Measurements from ENCODE around the gene MYH7B. TPM values are rescaled to one million over a fixed set of nuclear protein-coding genes. Genes with fewer than 3 reads are reported as not detected.

Gene MYH7B
- total RNA-seq, 1 donor from 2014 or later, result 0.17 TPM

DNA sequence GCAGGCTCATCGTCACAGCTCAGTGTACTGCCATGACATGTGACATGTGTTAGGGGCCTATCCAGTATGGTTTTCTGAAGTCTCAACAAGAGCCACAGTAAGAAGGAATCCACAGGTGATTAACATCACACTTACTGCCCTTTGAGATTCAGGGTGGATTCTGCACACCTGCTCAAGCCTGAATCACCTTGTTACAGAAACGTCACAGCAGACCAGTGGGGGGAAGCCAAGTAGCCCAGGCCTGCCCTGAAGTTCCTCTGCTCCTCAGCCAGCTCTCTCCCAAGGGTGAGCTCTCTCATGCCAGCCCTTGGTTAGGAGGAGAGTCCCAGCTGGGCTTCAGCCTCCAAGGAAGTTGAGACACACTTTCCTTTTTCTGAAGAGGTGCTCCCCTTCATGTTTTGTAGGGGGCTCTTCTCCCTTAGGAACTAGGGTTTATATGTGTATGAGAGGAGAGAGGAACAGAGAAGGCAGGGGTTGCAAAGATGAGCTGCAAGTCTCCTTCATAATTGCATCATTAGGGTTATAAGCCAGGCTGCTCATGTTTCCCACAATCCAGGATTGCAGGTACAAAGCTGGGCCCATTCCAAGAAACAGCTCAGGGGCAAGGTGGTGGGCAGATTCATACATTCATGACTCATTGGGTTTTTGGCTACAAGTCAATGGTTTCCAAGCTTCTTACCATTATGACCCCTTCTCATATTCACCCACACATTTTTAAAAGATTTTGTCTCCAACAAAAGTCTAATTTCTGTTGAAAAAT lies 11.7 kb upstream of the MYH7B start:
- intact Hi-C loops (cut with micrococcal nuclease), result no loop called here

DNA sequence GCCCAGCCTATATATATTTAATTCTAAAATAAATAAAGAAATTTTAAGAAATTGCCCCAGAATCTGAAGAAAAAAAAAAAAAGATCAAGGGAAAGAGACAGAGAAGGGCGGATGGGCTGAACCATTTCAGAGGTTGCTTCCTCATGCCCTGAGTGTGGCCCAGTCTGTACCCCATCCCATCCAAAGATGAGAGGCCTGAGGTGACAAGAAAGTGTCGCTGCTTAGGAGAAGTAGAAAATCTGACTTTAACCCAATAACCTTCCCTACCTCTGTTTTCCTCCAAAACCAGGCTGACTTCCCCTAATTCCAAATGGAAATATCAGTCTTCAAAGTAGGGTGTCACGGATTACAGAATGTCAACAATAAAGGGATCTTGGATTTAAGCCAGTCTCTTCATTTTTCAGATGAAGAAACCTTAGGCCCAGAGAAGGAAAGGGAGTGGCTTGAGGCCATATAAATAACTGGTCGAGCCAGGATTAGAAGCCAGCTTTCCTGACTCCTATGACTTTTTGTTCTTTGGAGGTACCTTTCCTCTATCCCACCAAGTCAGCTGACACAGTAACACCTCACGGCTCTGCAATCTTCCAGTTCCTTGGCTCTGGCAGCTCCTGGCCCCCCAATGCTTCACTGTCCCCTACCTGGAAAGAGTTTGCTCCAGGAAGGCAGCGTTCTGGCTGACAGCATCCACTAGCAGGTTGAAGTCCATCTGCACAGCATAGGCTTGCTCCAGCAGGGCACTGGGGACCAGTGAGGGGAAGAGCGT lies 10.2 kb upstream of the MYH7B start:
- intact Hi-C loops (cut with micrococcal nuclease), result no loop called here

DNA sequence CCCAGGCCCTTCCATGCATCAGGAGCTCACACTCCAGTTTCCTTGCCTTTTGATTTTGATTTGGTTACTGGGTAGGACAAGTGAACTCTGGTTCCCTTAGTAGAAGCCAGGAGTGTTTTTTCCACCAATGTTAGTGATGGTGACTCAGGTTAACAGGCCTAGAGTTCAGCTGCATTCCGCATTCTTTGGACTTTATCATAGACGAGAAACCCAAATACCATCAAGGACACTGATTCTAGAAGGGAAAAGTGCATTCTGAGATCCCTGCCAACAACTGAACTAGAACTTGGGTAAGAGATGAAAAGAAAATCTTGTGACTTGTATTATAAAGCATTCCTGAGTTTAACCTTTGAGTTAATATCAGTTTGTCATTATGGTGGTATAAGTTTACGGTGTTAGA lies 9.0 kb upstream of the MYH7B start:
- intact Hi-C loops (cut with micrococcal nuclease), result no loop called here

DNA sequence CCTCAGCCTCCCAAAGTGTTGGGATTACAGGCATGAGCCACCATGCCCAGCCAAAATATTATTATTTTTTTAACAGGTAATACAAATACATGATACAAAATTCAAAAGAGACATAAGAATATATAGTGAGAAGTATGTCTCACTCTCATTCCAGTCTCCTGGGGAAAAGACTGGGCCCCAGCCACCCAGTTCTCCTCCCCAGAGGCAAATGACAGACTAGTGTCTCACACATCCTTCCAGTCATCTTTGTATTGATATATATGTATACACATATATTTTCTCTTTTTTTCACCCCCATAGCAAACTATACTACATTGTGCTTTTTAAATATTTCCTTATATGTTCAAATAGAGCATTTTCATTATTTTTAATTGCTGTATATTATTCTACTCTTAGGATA lies 8.3 kb upstream of the MYH7B start:
- intact Hi-C loops (cut with micrococcal nuclease), result no loop called here

DNA sequence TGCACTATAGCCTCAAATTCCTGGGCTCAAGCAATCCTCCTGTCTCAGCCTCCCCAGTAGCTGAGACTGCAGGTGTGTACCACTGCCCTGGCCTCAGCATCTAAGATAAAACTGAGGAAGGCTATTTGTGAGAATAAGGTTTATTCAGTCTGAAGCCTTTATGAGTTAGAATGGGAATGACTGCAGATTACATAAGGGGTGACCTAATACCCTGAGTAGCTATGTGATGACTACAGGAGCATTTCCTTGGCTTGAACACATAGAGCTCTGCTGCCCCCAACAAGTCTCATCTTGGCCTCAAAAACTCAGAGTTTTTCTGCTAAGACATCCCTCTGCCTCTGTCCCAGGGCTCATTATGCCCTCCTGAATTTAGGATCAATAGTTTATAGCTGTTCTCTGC lies 7.6 kb upstream of the MYH7B start:
- intact Hi-C loops (cut with micrococcal nuclease), result no loop called here

DNA sequence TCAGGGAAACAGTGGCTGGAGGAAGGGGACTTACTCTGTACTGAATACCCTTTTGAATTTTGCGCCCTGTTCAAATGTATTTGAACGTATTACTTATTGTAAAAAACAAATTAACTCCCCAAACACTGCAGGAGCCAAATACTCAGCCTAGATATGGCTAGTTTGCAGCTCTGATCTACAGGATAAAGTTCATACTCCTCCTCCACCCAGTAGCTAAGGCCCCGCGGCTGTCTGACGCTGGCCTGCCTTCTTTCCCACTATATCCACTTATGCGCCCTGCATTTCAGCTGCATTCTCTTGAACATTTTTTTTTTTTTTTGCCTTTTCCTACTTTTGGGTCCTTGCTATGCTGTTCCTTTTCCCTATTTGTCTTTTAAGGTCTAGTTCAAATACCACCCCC lies 6.5 kb upstream of the MYH7B start:
- intact Hi-C loops (cut with micrococcal nuclease), result no loop called here

DNA sequence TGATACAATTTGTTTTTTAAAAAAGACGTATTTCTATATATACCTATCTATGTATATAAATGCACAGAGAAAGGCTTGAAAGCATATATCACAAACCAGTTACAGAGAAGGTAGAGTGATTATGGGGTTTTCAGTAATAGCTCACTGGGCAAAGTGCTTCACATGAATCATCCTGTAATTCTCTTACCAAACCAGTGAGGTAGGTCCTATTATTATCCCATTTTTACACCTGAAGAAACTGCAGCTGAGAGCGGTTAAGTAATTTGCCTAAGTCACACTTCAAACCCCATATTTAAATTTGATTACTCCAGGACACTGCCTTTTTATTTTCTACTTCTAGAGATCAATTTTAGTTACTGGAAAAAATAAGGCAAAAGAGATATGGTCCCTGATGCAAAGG lies 4.4 kb upstream of the MYH7B start:
- intact Hi-C loops (cut with micrococcal nuclease), result no loop called here

DNA sequence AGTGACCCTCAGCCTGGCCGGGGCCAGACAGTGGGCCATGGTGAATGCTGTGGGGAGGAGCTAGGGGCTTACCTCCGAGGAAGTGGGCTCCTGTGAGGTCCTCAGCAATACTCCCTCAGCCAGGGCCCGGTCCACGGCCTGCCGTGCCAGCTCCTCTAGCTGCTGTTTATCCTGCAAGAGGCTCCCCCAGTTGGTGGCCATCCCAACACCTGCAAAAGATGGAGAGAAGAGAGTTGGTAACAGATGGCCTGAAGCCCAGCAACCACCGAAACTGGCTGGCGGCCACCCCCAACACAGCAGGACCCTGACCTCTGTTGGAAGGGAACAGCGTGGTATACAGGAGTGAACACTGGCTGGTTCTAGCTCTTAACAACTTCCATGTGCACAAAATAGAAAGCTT lies 4.0 kb upstream of the MYH7B start:
- intact Hi-C loops (cut with micrococcal nuclease), result no loop called here

DNA sequence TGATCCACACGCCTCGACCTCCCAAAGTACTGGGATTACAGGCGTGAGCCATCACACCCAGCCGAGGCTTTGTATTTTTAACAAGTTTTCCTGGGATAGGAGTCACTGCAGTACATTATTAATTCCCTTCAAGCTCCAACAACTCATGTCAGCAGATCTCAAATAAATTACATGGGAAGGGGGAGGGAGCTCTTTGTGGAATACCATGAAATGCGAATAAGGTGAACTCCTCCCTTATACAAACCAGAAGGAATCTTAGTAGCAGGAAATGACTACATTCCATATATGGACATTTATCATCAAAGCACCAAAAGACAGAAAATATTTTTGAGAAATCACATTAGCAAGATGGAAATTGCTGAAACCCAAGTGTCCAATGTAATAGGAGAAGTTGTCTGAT lies 3.0 kb upstream of the MYH7B start:
- intact Hi-C loops (cut with micrococcal nuclease), result no loop called here

DNA sequence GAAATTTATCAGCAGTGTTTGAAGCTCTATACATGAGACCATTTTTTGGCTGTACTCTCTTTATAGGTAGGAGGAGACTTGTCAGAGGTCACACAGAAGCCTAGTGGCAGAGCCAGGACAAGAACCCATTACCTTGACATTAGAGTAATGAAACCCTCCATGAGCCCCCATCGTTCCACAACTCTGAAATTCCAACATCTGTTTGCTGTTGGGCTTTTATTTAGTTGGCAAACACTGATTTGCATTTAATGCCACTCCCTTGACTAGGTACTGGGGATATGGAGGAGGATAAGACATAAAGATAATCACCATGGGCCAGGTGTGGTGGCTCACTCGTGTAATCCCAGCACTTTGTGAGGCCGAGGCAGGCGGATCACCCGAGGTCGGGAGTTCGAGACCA lies 1.7 kb upstream of the MYH7B start:
- intact Hi-C loops (cut with micrococcal nuclease), result no loop called here

DNA sequence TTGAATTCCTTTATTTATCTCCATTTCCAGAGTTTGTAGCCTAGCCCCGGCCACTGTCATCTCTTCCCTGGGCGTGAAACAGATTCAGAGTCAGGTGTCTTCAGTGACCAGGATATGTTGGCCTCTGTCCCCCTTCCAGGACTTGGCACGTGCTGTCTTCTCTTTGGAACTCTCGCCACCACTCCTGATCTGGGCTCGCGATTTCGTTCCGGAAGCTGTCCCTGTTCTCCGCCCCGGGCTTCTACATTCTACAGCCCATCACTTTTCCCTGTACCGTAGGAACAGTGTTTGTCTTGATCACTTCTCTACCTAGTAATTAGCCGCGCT lies 801 bp upstream of the MYH7B start:
- intact Hi-C loops (cut with micrococcal nuclease), result loop anchor here (1.0 to 5.0 kb wide), 12 partner anchors 37 to 662 kb away; partner anchors contain the start of genes ACSS2, DYNLRB1, EDEM2 and ITCH

DNA sequence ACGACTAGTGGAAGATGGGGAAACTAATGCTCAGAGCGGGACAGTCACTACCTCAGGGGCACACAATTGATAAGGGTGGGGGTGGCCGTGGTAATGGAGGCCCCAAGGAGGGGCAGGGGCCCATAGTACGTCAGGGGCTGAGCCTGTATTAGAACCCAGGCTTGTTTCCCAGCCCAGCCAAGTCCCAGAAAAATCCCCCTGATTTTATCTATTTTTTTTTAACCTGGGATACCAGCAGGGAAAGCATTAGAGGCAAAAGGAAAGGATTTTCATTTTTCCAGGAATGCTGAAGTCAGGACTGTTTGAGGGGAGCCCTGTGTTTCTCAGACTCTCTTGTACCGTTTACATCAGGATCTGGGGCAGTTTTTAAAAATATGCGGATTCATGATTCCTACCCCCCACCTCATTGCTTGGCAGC lies 382 bp downstream of the MYH7B start:
- intact Hi-C loops (cut with micrococcal nuclease), result loop anchor here (5.0 kb wide), 2 partner anchors 64 to 661 kb away; partner anchors contain the start of gene SPAG4

DNA sequence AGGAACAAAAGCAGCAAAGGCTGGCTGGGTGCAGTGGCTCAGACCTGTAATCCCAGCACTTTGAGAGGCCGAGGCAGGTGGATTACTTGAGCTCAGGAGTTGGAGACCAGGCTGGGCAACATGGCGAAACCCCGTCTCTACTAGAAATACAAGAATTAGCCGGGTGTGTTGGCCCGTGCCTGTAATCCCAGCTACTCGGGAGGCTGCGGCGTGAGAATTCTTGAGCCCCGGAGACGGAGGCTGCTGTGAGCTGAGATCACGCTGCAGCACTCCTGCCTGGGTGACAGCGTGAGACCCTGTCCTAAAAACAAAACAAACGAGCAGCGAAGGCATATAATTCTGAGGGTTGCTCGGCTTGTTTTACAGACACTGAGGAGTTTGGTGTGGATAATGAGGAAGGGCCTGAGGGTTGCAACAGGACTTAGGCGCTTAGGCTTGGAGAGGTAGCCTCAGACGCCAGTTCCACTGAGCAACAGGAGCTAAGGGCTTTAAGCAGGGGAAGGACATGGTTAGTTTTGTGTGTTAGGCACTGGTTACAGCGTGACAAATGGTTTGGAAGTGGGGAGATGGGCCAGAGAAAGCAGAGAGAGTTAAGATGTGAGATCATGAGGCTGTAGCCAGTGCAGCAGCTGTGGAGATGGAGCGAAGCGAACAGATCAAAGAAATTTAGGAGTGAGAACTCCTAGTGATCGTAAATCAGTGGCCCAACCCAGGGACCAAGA lies 1.2 kb downstream of the MYH7B start:
- intact Hi-C loops (cut with micrococcal nuclease), result loop anchor here (5.0 kb wide), 2 partner anchors 65 to 660 kb away; partner anchors contain the start of gene SPAG4

DNA sequence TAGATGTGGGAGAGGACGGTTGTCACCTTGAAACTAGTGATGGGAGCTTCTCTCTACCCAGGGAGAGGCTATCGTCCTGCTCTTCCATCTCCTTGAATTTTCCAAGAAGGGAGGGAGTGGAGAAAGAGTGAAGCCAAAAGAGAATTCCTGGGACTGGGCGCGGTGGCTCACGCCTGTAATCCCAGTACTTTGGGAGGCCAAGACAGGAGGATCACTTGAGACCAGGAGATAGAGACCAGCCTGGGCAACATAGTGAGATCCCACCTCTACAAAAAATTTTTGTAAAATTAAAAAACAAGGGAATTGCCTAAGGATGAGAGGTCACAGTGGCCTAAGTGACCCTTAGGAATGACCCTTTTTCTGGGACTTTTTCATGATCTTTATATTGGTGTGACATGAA lies 8.8 kb downstream of the MYH7B start:
- intact Hi-C loops (cut with micrococcal nuclease), result loop anchor here (5.0 kb wide), 1 partner anchor 243 kb away; no protein-coding TSS in a partner anchor

DNA sequence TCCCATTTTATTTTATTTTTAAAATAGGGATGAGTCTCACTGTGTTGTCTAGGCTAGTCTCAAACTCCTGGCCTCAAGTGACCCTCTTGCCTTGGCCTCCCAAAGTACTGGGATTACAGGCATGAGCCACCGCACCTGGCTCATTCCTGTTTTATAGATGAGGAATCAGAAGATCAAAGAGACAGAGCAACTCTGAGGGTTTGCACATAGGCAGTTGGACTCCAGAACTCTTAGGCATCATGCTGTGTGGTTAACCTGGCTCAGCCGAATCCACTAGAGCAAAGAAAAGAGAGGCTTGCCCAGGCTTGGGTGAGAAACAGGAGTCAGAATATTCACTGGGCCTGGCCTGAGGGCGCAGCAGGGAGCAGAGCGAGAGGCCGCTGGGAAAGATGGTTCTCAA lies 9.4 kb downstream of the MYH7B start:
- intact Hi-C loops (cut with micrococcal nuclease), result no loop called here

DNA sequence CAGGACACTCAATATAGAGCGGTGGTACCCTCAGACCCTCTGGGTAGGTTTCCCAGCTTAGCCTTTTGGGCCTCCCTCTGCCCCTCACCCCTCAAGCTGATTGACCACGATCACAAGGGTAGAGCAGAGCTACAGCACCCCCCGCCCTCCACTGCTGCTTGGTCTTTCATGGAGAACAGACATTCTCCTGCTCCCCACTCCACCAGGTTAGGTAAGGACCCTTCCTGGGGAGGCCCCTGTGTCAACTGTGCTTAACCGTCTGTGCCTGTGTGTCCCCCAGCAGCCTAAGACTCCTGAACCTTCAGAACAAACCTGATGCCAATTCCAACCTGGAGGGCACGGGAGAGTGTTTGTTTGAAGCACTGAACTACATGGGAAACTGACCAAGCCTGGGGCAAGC lies 11.8 kb downstream of the MYH7B start:
- intact Hi-C loops (cut with micrococcal nuclease), result no loop called here

DNA sequence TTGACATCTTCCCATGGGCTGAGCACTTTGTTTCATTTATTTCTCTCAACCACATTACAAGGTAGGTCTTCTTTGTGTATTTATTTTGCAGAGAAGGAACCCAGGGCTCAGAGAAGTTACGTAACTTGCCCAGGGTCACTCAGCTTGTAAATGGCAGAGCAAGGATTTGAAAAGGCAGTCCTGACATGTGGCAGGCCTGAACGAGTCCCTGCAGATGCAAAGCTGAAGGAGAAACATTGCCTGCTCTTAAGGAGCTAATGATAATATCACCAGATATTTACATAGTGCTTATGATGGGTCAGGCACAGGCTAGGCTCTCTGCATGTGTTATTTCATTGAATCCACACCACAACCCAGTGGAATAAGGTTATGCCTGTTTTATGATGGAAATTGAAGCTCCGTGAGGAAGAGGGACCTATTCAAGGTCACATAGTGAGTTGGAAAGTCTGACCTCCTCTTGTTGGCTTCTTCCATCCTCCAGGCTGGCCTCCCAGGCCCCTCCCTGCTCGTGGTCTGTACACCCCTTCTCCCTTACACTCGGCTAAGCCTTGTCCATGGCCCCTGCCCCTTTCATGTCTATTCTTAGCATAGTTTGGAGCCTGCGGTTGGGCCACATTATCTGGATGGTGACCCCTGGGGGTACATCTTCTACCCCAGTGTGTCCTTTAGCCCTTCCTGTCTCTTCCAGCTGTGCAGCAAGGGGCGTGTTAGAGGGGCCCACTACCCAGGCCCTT lies 12.5 kb downstream of the MYH7B start:
- intact Hi-C loops (cut with micrococcal nuclease), result no loop called here

DNA sequence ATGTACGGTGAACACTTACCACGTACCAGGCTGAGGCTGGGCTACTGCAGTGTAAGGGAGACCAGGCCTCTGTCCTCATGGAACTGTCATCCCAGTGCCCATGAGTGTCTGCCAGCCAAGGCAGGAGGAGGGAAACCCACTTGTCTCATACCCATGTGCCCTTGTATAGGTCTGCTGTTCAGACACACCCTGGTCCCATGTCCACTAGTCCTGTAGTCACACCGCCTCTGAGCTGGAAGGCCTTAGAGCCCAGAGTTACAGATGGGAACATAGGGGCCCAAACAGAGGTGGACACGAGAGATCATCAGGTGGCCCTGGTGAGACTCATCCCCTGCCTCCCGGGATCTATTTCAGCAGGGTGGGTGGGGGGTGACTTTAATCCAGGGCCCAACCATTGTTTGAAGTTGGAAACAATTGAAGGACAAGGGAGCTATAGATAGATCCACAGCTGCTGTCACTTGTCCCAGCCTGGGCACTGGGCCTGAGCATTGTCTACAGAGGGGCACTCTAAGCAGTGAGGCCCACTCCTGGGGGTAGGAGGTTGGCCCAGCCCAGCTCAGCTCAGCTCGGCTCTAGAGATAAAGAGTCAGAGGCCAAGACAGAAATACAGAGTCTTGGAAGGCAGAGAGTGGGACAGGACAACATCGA lies 14.6 kb downstream of the MYH7B start:
- intact Hi-C loops (cut with micrococcal nuclease), result no loop called here

DNA sequence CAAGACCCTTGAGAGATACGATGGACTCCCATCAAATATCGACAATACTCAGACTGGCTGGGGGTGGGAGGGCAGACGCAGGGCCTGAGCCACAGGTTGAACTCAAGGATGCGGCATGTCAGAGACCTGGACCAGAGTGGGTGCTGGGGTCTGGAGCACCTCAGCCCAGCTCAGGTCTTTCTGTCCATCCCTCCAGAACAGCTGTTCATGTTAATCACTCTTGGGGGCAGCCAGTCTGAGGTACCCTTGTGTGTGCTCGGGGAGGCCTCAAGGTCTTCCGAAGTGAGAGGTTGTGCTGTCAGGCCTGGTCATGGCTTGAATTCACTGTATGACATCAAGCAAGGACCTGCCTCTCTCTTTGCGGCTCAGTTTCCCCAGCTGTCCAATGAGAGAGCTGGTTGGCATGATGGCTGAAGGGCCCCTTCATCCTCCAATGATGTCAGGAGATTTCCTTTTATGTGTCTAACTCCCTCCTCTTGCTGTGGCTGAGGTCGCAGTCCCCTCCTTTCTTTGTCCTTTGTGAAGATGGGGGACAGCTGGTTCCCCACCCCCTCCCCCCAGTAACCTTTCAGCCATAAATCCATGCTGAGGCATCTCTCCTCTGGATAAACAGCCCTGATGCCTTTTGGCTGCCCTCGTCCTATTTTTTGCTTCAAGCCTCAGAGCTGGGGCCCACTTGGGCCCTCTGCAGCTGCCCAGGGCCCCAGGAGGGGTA lies 15.3 kb downstream of the MYH7B start:
- intact Hi-C loops (cut with micrococcal nuclease), result no loop called here

DNA sequence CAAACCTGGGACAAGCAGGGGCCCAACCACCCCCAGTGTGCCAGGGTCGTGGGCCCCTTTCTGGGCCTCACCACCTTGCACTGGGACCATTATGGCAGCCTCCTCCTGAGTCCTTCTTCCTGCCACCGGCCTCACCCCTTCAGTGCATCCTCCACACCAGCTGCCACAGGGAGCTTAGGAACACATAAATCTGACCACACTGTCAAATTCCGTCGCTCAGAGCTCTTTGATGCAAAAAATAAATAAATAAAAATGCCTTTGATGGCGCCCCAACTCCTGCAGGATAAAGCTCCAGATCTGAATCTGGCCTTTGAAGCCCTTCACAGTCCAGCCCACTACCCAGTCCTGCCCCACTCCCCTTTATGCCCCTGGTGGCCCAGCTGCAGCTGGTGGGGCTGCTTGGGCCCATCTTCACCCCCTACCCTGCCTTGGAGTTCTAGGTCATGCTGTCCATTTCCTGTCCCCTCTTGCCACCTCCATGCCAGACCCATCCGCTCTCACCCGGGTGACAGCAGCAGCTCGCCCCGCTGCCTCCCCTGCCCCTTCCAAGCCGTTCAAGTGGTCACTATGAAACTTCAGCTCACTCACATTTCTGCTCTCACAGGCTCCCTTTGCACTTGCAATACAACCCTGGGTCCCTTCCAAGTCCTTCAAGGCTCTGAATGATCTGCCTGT lies 16.0 kb downstream of the MYH7B start:
- intact Hi-C loops (cut with micrococcal nuclease), result no loop called here
